HG03442 (cell line): ENCODE data around the gene NIPBL.
A peak's percentile ranks its signal among the peaks of the same experiment; 100 is the strongest.
"Not testable (repeated sequence)": the region's sequence is repeated elsewhere in the genome, so short reads cannot be mapped to it uniquely, and the experiment has no call there.

Experiments
- ATAC-seq: cut with Tn5 transposase; IDR thresholded peaks from one replicate; pipeline ENCODE4 v1.9.1; 2021; ENCODE audit warnings: mild to moderate bottlenecking, moderate library complexity; ENCODE audit not compliant: unreplicated experiment

The NIPBL gene

GRCh38 chr5:37086026-37086425, 209.5 kb downstream of the NIPBL start:
- not testable (repeated sequence) for ATAC-seq

GRCh38 chr5:37086466-37087173, 210.1 kb downstream of the NIPBL start:
- ATAC-seq, result no peak

- ATAC-seq, result no peak
These were observed 211.4 kb downstream of the NIPBL start for GRCh38 chr5:37088009-37088408.

- ATAC-seq, result no peak
These were observed 213.7 kb downstream of the NIPBL start for GRCh38 chr5:37090123-37090726.

GRCh38 chr5:37090781-37091180, 214.2 kb downstream of the NIPBL start:
- no peak for ATAC-seq

GRCh38 chr5:37093795-37094194, 217.2 kb downstream of the NIPBL start:
- ATAC-seq, result not testable (repeated sequence)

GRCh38 chr5:37099267-37099666, 222.7 kb downstream of the NIPBL start:
- ATAC-seq, result not testable (repeated sequence)

- ATAC-seq, result no peak
These were observed 226.7 kb downstream of the NIPBL start for GRCh38 chr5:37103302-37103701.

GRCh38 chr5:37109338-37109737, 232.8 kb downstream of the NIPBL start:
- ATAC-seq, result no peak

- ATAC-seq, result no peak
These were observed 233.6 kb downstream of the NIPBL start for GRCh38 chr5:37110135-37110534.

GRCh38 chr5:37111426-37112382, 235.1 kb downstream of the NIPBL start:
- ATAC-seq, result peak; percentile 89

- ATAC-seq, result no peak
These were observed 235.9 kb downstream of the NIPBL start for GRCh38 chr5:37112383-37112991.
